ENCODE data around the gene FAM110D.

Gene FAM110D

GRCh38 chr1:26168410-26169197 is 9.7 kb downstream of the FAM110D start, which contains the start of gene C1orf232:
TSS of gene C1orf232 (minus strand) at chr1:26168963. CDS start at chr1:26168499, 464 bp downstream.
- no peak for DNase-seq (ENCODE audit: low read depth in 1 of 2, low spot score in 1 of 2)
- peak within 1 kb of the TSS; percentile 96 for H3K4me3 ChIP-seq (replicated peaks; ENCODE audit: insufficient read depth, low read length)
- TF ChIP-seq CTCF (IDR thresholded peaks at IDR 0.05; ENCODE audit: insufficient read depth, low read length) (no peak), POLR2AphosphoS5 (IDR thresholded peaks at IDR 0.05; ENCODE audit: low read depth) (no peak), SPI1 (IDR thresholded peaks at IDR 0.05; ENCODE audit: borderline replicate concordance, low read depth) (no peak), GABPA (IDR thresholded peaks at IDR 0.05; ENCODE audit: low read depth) (no peak)
- no peaks in the 10 kb centered on the region for H3K27me3 ChIP-seq (ENCODE audit: insufficient read depth, poor library complexity, severe bottlenecking)
- H3K27ac ChIP-seq (replicated peaks), result peak within 1 kb of the TSS; percentile 79

- DNase-seq (ENCODE audit: low read depth in 1 of 2, low spot score in 1 of 2), result no peak
- H3K27ac ChIP-seq (replicated peaks), result no peak overlapping the region
- no peaks in the 10 kb centered on the region for H3K27me3 ChIP-seq (ENCODE audit: insufficient read depth, poor library complexity, severe bottlenecking)
- TF ChIP-seq CTCF (IDR thresholded peaks at IDR 0.05; ENCODE audit: insufficient read depth, low read length), result no peak
- TF ChIP-seq POLR2AphosphoS5 (IDR thresholded peaks at IDR 0.05; ENCODE audit: low read depth), result no peak
- TF ChIP-seq REST (IDR thresholded peaks at IDR 0.05; ENCODE audit: insufficient replicate concordance, low read depth), result no peak
- TF ChIP-seq GABPA (IDR thresholded peaks at IDR 0.05; ENCODE audit: low read depth), result no peak
- TF ChIP-seq SPI1 (IDR thresholded peaks at IDR 0.05; ENCODE audit: borderline replicate concordance, low read depth), result no peak
- no peak overlapping the region for H3K4me3 ChIP-seq (replicated peaks; ENCODE audit: insufficient read depth, low read length)
These were observed 10.3 kb downstream of the FAM110D start for GRCh38 chr1:26169198-26169554.

- Histone ChIP-seq H3K27ac (replicated peaks) (peak within 1 kb of the TSS; percentile 79), H3K27me3 (ENCODE audit: insufficient read depth, poor library complexity, severe bottlenecking) (no peaks in the 10 kb centered on the region), H3K4me3 (replicated peaks; ENCODE audit: insufficient read depth, low read length) (peak within 1 kb of the TSS; percentile 96)
- TF ChIP-seq POLR2AphosphoS5 (IDR thresholded peaks at IDR 0.05; ENCODE audit: low read depth), result peak; percentile 88
- no peak for TF ChIP-seq SPI1 (IDR thresholded peaks at IDR 0.05; ENCODE audit: borderline replicate concordance, low read depth)
- TF ChIP-seq CTCF (IDR thresholded peaks at IDR 0.05; ENCODE audit: insufficient read depth, low read length), result peak; percentile 91
- TF ChIP-seq GABPA (IDR thresholded peaks at IDR 0.05; ENCODE audit: low read depth), result peak; percentile 57
- peak; percentile 32 for TF ChIP-seq REST (IDR thresholded peaks at IDR 0.05; ENCODE audit: insufficient replicate concordance, low read depth)
- peak; percentile 90 to 91 for DNase-seq (ENCODE audit: low read depth in 1 of 2, low spot score in 1 of 2)
These were observed 11.0 kb downstream of the FAM110D start, which contains the start of gene ZNF593 for GRCh38 chr1:26169669-26170471. TSS of gene ZNF593 (plus strand) at chr1:26169908. CDS start at chr1:26169984, 76 bp downstream.
